NCI-H748 (cell line): Measurements from ENCODE around the gene TP53INP2.
"Not testable (repeated sequence)": the region's sequence is repeated elsewhere in the genome, so short reads cannot be mapped to it uniquely, and the experiment has no call there.

Experiments used
- DNase-seq: peaks from one replicate; lab custom pipeline; 2025; ENCODE audit not compliant: unreplicated experiment; lab: John Stamatoyannopoulos, UW

The TP53INP2 gene

DNA sequence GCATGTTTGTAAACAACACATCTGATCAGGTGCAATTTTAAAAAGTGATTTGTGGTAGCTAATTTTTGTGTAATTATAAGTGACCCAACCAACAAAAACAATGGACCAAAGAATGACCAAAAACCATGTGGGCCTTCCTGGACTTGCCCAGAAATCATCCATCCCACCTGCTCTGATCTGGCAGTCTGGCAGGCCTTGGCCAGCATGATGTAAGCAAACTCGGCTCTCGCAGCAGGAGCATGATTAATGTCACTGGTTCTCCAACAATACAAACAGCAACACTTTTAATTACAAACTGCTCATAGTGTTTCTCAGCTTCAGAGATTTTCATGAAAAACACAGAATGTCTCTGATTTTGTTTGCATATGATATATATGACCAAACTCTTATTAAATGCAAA lies 16.1 kb downstream of the TP53INP2 start:
- DNase-seq = no peak

DNA sequence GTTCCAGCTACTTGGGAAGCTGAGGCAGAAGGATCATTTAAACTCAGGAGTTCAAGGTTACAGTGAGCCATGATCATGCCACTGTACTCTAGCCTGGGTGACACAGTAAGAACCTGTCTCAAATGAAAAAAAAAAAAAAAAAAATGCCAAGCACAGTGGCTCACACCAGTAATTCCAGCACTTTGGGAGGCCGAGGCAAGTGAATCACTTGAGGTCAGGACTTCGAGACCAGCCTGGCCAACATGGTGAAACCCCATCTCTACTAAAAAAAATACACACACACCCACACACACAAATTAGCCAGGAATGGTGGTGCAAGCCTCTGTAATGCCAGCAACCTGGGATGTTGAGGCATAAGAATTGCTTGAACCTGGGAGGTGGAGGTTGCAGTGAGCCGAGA lies 18.4 kb downstream of the TP53INP2 start:
- DNase-seq = not testable (repeated sequence)

GRCh38 chr20:34724172-34724571 lies 20.0 kb downstream of the TP53INP2 start:
- DNase-seq = no peak

GRCh38 chr20:34729416-34729815 lies 25.3 kb downstream of the TP53INP2 start:
- no peak for DNase-seq

DNA sequence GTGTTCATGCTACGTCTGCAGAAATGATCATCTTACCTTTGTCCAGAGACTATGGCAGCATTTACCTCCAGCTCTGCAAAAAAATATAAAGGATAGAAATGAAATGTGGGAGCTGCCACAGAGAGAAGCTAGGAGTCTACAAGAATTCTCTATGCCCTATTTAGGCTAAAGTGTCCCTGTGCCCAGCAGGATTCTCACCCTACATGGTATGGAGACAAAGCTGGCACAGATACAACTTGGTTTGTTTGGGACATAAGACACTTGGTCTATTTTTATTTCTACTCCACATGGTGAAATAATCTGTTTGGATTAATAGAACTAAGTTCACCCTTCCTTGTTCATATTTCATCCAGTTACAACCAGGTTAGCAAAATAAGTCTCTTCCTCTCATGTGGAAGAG lies 28.4 kb downstream of the TP53INP2 start:
- DNase-seq = no peak

GRCh38 chr20:34736106-34736735 lies 32.1 kb downstream of the TP53INP2 start:
- no peak for DNase-seq

DNA sequence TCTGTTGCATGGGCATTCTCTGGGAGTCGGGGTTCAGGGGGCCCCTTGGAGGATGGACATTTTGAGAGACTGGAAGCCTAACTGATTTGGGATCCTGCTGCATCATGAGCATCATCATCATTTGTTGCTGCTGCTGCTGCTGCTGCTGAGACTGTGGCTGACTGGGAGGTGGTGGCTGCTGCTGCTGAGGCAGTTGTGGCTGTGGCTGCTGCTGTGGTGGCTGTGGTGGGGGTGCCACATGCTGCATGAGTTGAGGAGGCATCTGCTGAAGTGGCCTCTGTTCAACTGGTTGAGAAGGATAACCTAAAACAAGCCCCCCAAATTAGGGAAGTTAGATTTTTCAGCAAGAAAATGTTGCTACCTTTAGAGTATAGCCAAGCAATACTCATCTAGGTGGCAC lies 38.9 kb downstream of the TP53INP2 start:
- DNase-seq = no peak

DNA sequence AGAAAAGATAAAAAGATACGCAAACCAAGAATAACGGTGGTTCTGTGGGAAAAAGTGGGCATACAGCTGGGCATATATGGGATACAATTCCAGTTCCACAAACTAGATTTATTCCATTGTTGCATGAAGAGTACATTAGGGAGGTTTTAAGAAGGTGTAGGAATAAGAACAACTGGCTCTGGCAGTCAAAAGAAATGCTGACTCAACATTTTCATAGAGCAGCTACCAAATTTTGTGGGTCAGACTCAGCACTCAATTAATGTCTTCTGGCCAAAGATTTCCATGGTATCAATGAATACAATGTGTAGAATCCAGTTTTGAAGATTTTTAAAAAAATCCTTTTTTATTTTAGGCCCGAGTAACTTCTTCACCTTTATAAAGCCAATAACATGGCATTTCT lies 40.2 kb downstream of the TP53INP2 start:
- DNase-seq = no peak

- DNase-seq = no peak
Observed at GRCh38 chr20:34744847-34745246, 40.7 kb downstream of the TP53INP2 start.

DNA sequence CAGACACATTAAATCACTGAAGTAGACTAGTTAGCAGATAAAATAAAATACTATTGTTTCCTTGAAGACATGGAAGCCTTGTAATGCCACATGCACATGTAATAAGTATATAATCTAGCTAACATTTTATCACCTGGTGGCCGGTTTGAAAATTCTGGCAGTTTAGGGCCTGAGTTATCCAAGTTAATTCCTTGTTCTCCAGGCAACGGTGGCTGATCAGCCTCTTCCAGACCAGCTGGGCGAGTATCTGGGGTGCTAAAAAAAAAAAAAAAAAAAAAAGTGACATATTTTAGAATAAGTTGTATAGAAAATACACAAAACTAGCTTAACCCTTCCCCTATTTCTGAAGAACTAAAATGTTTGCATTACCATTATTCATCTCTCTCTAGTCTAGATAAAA lies 42.5 kb downstream of the TP53INP2 start:
- DNase-seq = no peak

DNA sequence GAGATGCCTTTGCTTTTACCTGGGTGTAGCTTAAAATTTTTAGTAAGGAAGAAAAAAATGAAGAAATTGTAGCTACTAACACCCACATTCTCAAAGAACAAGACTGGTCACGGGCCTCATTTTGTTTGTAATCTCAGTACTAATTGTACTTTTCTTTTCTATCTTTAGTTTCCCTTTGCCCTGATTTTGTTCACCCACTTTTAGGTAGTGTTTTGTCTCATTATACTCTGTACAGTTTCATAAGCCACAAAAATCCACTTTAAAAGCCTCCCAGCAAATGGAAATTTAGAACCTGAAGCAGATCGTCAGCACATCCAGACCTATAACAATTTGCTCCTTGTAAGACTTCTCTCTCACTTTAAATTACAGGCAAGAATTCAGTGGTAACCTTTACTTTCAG lies 43.3 kb downstream of the TP53INP2 start:
- DNase-seq = no peak

DNA sequence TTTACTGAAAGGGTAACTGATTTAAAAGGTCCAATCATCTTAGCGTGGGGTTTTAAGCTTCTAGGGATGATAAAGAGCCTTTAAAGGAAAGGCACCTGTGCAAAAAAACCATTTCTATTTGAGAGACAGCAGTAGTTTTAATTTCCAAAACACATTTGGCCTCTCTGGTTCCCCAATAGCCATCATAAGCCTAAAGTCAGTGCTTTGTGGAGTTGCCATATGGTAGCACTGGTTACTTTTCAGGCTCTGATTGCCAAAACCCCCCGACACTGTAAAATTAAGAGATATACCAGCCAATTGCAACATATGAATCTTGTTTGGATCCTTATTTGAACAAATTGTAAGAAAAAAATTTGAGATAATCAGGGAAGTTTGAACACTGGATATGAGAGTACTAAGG lies 44.6 kb downstream of the TP53INP2 start:
- DNase-seq = no peak

DNA sequence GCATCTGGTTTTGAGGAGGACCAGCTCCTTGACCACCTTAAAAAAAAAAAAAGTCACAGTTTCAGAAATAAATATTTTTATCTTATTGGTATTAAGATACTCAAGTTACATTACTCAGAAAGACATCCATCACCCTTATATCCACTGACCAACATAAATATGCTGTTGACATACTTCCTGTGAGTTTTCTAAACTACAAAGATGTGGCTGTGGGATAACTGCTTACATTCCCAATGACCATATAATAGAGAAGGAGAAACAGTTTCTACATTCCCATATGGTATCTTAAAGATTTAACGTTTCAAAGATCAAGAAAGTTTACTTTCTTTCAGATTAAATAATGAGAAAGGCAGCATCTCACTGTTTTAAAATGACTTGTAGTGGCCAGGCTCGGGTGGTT lies 46.3 kb downstream of the TP53INP2 start:
- DNase-seq = no peak

- no peak for DNase-seq
Observed at GRCh38 chr20:34751453-34751852, 47.3 kb downstream of the TP53INP2 start.

DNA sequence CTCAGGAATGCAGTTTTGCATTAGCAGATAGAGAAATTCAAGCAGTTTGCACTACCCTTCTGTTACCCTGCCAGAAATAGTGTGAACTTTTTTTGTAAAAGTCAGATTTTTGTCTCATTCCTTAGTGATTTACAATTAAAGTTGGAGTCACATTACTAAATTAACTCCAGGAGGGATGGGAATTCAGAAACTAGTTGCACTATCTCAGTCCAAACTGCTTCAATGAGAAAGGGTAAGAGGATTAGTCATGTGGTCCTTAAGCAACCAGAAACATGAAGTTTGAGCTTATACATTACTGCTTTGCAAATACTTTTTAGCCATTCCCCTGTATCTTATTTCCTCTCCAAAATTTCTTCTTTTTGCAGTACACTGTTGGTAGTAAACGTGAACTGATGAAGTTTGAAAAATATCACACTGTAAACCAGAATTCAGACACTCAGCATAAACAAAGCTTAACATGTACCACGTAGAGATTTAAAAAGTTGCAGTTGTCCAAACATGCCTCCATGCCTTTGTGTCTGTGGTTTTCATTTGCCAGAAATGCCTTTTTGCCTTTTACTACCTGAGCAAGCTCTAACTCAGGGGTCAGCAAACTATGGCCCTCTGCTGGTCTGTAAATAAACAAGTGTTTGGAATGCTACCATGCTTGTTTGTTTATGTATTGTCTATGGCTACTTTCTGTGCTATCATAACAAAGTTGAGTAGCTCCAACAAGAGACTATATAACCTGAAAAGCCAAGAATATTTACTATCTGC lies 49.7 kb downstream of the TP53INP2 start:
- no peak for DNase-seq

- no peak for DNase-seq
Observed at GRCh38 chr20:34754611-34755010, 50.5 kb downstream of the TP53INP2 start.

- DNase-seq = no peak
Observed at GRCh38 chr20:34755367-34755766, 51.2 kb downstream of the TP53INP2 start.

- DNase-seq = no peak
Observed at GRCh38 chr20:34762031-34762555, 57.9 kb downstream of the TP53INP2 start.
